AG10803 (cell line): ENCODE results near the gene SDE2.

Experiments used
- DNase-seq: peaks from one replicate; pipeline ENCODE4 v3.0.0; 2010; ENCODE audit warnings: low read depth
- H3K4me3 ChIP-seq: 2 replicates; pipeline ENCODE4 v1.5.1; 2011; ENCODE audit warnings: mild to moderate bottlenecking, low read length, control low read depth
- CTCF ChIP-seq: conservative IDR thresholded peaks from 2 replicates; pipeline ENCODE4 v1.5.1; 2011; ENCODE audit warnings: mild to moderate bottlenecking, low read length, control low read depth, inconsistent platforms

Gene SDE2

GRCh38 chr1:226035915-226036314 is 36.8 kb upstream of the SDE2 start:
- H3K4me3 ChIP-seq, result no peak overlapping the region
- no peak for TF ChIP-seq CTCF
- no peak for DNase-seq

DNA sequence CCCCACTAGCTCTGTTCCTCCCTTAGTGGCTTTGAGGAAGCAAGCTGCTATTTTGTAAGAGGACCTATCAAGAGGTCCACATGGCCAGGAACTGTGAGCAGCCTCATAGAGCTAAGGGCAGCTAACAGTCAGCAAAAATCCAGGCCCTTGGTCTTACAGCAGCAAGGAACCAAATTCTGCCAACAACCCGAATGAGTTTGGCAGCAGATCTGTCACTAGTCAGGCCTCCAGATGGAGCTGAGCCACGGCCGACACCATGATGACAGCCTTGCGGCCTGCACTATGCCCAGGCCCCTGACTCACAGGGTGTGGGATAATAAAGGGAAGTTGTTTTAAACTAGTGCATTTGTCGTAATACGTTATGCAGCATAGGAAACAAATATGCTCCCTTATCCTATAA is 35.3 kb upstream of the SDE2 start:
- peak; percentile 100 for DNase-seq
- TF ChIP-seq CTCF, result no peak
- no peak overlapping the region for H3K4me3 ChIP-seq

DNA sequence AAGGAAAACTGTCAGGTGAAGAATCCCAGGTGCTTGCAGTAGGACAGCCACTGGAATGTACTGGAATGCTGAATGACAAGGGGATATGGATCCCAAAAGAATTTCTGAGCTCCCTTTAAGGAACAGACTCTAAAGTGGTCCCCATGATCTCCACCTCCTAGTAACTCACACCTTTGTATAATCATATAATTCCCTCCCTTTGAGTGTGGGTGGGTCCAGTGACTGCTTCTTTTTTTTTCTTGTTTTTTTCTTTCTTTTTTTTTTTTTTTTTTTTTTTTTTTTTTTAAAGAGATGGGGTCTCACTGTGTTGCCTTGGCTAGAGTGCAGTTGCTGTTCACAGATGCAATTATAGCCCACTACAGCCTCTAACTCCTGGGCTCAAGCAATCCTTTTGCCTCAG is 34.8 kb upstream of the SDE2 start:
- TF ChIP-seq CTCF, result no peak
- DNase-seq, result no peak
- no peak overlapping the region for H3K4me3 ChIP-seq

DNA sequence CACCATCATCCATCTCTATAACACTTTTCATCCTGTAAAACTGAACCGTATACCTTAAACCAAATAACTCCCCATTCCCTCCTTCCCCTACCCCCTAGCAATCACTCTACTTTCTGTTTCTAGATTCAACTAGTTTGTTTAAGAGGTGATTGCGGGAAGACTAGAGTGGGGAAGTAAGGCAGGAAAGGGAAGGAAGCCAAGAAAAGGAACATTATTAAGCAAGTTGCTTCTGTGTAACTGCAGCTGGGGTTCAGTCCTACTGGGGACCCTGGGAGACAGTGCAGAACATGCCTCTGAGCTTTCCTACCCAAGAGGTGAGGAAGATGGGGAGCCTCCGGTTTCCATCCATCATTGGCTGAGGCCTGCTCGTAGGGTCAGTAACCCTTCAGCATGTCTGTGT is 34.4 kb upstream of the SDE2 start:
- no peak for DNase-seq
- H3K4me3 ChIP-seq, result no peak overlapping the region
- TF ChIP-seq CTCF, result no peak

DNA sequence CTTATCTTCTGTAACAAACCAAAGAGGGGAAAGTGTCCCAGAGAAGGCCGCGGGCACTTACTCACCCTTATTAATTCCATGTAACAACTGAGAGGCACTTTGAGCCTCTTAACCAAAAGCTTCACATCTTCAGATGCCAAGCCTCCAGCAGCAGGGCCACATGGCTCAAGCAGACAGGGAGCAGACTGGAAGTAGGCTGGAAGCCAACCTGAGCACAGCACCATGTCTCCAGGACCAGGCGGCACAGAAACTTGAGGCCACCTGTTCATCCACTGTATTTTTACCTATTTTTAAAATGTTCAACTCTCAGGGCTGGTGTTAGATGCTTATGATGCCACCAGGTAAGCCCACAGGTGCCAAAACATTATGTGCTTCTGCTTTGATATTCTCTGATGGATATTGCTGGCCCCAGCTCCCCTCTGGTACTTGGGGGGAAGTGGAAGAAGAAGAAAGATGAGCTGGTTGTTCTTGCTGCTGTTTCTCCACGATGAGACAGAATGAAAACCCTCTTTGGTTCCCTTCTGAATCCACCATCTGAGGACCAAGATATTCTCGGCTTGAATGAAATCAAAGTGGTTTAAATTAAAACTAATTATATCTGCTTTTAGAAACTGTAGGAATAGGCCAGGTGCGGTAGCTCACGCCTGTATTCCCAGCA is 30.6 kb upstream of the SDE2 start:
- TF ChIP-seq CTCF, result no peak
- no peak for DNase-seq
- no peak overlapping the region for H3K4me3 ChIP-seq

DNA sequence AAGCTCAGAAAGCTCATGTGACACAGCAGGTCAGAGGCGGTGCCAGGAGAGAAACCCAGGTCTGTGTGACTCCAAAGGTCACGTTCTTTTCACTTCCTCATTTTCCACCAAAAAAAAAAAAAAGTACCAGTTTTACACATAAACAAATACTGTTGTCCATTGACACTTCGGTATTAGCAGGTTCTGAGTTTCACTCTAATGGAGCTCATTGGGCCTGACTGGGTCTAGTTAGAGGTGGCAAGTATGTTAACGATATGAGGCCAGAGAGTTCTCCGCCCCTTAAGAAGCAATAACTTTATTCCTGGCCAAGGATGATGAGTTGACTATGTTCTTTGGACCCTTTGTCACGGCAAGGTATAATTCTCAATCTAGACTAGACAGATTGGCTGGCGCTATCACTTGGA is 30.0 kb upstream of the SDE2 start:
- TF ChIP-seq CTCF, result no peak
- no peak overlapping the region for H3K4me3 ChIP-seq

DNA sequence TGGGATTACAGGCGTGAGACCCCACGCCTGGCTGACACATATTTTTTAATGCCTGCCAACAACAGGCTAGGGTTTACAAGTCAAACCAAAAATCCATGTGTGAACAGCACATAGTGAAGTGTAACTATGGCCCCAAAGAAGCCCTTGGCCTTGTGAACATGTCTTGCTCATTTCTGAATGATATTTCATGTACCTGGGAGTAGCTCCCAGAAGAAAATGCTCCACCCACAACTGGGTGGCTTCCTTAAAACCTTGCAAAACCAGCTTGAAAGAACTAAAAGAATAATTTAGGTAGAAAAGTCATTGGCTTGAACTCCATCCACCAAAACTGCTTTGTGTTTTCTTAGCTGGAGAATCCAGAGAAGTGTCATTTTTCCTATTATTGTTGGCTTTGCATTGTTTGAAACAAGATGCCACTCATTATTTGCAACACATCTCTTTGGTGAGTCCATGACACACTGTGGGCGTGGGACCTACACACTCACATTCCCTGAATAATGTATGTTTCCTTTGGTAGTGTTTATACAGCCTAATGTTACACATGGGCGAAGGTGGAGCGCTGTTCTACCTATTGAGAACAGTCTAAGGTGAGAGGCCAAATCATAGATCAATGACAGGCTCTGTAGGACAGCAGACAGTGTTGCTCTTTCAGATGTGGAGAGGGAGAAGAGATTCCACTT is 28.5 kb upstream of the SDE2 start:
- H3K4me3 ChIP-seq, result no peak overlapping the region
- no peak for TF ChIP-seq CTCF
- DNase-seq, result no peak

More for the DNA sequence above, 30.0 kb upstream of the SDE2 start:
- no peak for DNase-seq
